VCaP (cell line): ENCODE measurements around the gene SLC24A3.
"Not testable (repeated sequence)": the region's sequence is repeated elsewhere in the genome, so short reads cannot be mapped to it uniquely, and the experiment has no call there.

Experiments
- H3K27ac ChIP-seq: fragments of 450-650 bp; 2 replicates; pipeline ENCODE4 v1.5.1; 2017
- CTCF ChIP-seq: fragments of 450-650 bp; conservative IDR thresholded peaks from 2 replicates; pipeline ENCODE4 v1.5.1; 2017; ENCODE audit warnings: mild to moderate bottlenecking, moderate library complexity

SLC24A3 gene

GRCh38 chr20:19748681-19749080 lies 536.2 kb downstream of the SLC24A3 start:
- no peak overlapping the region for H3K27ac ChIP-seq
- TF ChIP-seq CTCF = no peak

- peak overlapping the region; percentile 69; the same call in 1 of the 2 replicates for H3K27ac ChIP-seq
- no peak for TF ChIP-seq CTCF
These were observed 537.2 kb downstream of the SLC24A3 start for GRCh38 chr20:19749618-19750071.

- no peak for TF ChIP-seq CTCF
These were observed 537.7 kb downstream of the SLC24A3 start for GRCh38 chr20:19750101-19750606.

GRCh38 chr20:19750907-19751636 lies 538.6 kb downstream of the SLC24A3 start:
- peak overlapping the region; percentile 69 for H3K27ac ChIP-seq
- TF ChIP-seq CTCF = no peak

More at GRCh38 chr20:19750101-19750606, 537.7 kb downstream of the SLC24A3 start:
- H3K27ac ChIP-seq = peak overlapping the region; percentile 69

- H3K27ac ChIP-seq = not testable (repeated sequence)
These were observed 541.8 kb downstream of the SLC24A3 start for GRCh38 chr20:19754201-19754600.

GRCh38 chr20:19756761-19757486 lies 544.5 kb downstream of the SLC24A3 start:
- H3K27ac ChIP-seq = peak overlapping the region; percentile 95
- TF ChIP-seq CTCF = peak; percentile 45

- TF ChIP-seq CTCF = no peak
- H3K27ac ChIP-seq = peak overlapping the region; percentile 95
These were observed 545.2 kb downstream of the SLC24A3 start for GRCh38 chr20:19757487-19758132.
